ENCODE measurements around the gene CHCHD5.

- TF ChIP-seq CTCF (conservative IDR thresholded peaks at IDR 0.05; ENCODE audit: low read depth, low read length) (no peak), EZH2phosphoT487 (IDR thresholded peaks at IDR 0.05; ENCODE audit: borderline replicate concordance, low read length) (no peak), EZH2 (IDR thresholded peaks at IDR 0.05; ENCODE audit: low read length, unreplicated experiment) (no peak)
These were observed 52.9 kb downstream of the CHCHD5 start for GRCh38 chr2:112637289-112637660.
